Fibroblast of pulmonary artery (primary cell): ENCODE measurements around the gene ZNF586.
"Not testable (repeated sequence)": the region's sequence is repeated elsewhere in the genome, so short reads cannot be mapped to it uniquely, and the experiment has no call there.

Experiments
- DNase-seq: peaks from one replicate; pipeline ENCODE4 v3.0.0-alpha.2; 2010; ENCODE audit warnings: low read depth
- H3K4me3 ChIP-seq: replicated peaks from 2 replicates; pipeline ENCODE4 v1.5.1; 2011; ENCODE audit warnings: low read depth, mild to moderate bottlenecking, control low read depth, low read length, moderate library complexity
- CTCF ChIP-seq: IDR thresholded peaks from 2 replicates; pipeline ENCODE4 v1.5.1; 2011; ENCODE audit warnings: mild to moderate bottlenecking, control low read depth, low read length, inconsistent platforms; ENCODE audit errors: missing control alignments

ZNF586 gene

GRCh38 chr19:57769345-57770131 is at the start of gene ZNF586:
TSS of gene ZNF586 (plus strand) at chr19:57769676. CDS start at chr19:57769843, 167 bp downstream.
- no peak for TF ChIP-seq CTCF
- DNase-seq, result peak; percentile 95
- H3K4me3 ChIP-seq, result peak within 1 kb of the TSS; percentile 86

DNA sequence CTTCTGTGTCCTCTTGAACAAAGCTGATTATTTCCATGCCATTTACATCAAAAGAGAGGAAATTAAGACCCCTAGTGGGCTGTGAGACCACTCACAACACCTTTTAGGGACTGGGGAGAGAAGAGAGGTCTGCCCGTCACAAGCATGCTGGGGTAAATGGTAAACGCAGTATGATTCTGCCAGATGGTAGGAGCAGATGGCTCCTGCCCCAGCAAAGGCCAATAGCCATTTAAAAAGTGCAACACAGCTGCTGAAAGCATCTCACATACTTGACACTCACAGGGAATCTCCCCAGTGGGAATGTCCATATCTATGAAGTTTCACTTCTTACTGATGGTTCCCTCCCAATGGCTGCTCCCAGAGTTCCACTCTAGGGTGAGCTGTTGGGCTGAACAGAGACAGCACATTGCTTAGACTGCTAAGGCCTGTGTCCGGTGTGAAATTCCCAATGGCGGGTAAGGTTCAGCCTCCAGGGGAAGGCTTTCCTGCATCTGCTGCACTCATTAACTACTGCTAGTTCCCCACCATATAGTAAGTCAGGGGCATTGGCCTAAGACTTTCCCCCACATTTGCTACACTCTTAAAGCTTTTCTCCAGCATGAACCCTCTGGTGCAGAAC is 49.5 kb upstream of the ZNF586 start:
- no peak for TF ChIP-seq CTCF
- no peak for DNase-seq
- H3K4me3 ChIP-seq, result no peak overlapping the region

GRCh38 chr19:57720878-57721277 is 48.6 kb upstream of the ZNF586 start:
- no peak for DNase-seq
- H3K4me3 ChIP-seq, result no peak overlapping the region
- no peak for TF ChIP-seq CTCF

GRCh38 chr19:57738320-57738719 is 31.2 kb upstream of the ZNF586 start:
- peak; percentile 69 for DNase-seq
- not testable (repeated sequence) for H3K4me3 ChIP-seq
- peak; percentile 47 for TF ChIP-seq CTCF

GRCh38 chr19:57738770-57739169 is 30.7 kb upstream of the ZNF586 start:
- DNase-seq, H3K4me3 ChIP-seq: not testable (repeated sequence)

DNA sequence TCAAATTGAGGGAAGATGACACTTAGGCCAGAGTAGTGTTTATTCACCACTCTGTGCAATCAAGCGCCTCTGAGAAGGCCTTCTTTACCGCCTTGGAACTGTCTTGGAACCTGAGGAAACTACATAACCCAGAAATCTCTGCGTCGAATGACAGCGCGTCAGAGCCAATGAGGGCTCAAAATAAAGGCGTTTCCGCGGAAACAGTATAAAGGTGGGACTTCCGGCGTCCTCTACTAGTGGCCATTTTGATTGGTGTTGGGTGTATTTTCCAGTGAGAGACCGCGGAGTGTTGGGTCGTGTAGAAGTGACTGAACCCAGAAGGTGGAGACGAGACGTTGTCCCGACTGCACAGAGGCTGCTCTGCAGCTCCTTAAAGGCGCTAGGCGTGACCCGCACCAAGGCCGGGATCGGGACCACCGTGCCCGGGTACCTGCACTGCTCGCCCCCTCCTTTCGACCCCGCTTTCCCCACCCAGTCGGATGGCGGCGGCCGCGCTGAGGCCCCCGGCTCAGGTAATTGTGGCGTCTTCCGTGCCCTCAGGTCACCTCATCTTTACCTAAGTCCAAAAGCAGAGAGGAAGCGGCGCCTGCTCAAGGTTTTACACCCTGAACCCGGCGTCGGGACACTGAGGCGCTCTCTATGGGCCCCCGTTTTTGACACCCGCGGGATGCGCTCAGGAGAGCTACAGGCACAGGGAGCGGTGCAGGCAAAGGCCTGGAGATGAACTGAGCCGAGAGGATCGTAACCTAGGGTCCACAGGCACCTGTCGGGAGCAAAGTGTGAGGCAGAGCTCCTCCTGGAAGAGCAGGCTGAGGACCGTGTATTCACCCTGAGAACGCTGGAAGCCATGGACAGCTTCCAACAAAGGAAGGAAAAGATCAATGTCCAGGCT is 22.6 kb upstream of the ZNF586 start, which contains the start of gene ZNF776:
ZNF776 (plus strand) TSS at position 236 of the 892 bp plus-strand sequence; CDS start at position 480, 244 bp downstream.
- peak within 1 kb of the TSS; percentile 91 for H3K4me3 ChIP-seq
- peak; percentile 93 for DNase-seq
- no peak for TF ChIP-seq CTCF

- TF ChIP-seq CTCF, result no peak
- H3K4me3 ChIP-seq, result peak overlapping the region; percentile 91
- no peak for DNase-seq
Observed at GRCh38 chr19:57747472-57747807, 22.0 kb upstream of the ZNF586 start.
